ENCODE data around the gene GRK2.

GRK2 gene

DNA sequence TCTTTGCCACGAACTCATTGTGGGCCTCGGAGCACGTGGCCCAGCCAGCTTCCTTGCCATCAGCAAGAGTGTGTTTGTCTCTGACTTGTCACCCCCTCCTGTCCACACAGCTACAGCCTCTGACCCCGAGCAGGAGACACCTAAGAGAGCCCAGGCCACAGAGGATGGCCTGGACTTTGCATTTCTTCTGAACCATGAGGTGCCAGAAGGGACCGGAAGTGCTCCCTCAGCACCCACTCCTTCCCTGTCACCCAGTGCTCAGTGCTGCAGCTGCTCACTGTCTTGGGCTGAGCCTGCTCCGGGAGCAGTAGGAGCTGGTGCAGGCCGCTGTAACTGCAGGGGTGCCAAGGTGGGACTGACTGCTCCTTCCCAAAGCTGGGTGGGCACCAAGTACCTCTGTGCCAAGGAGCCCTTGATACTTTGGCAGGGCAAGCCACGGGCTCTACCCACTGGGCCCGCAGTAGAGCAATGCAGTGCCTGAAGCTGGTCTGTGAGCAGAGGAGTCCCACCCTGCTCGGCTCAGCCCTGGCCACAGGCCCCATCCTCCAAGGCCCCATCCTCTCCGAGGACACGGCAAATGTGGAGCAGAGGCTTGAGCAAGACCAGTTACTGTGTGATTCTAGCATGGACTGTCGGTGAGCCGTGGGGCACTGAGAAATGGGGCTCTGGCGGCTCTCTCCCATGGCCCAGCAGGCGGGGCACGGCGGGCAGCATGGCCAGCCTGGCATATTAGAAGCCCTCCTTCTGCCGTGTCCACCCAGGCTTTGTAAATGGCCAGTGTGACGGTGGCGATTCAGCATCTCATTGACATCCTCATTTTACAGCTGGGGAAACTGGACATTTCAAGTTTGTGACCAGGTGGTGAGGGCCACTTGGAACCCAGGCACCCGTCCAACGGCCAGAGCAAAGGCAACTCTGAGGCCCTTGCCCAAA lies 6.3 kb downstream of the GRK2 start:
- Histone ChIP-seq H3K27me3 (no peaks in the 10 kb centered on the region), H3K36me3 (peaks cover 34% of the 10 kb centered on the region), H3K4me1 (ENCODE audit: control insufficient read depth in 1 of 2, insufficient read depth in 1 of 2, low read depth in 1 of 2, low read length in 1 of 2) (peaks cover 96 to 99% of the 10 kb centered on the region in 2 experiments), H3K9me3 (no peaks in the 10 kb centered on the region), H3K27ac (peak overlapping the region; percentile 99), H3K4me3 (ENCODE audit: low read depth in 1 of 2, low read length in 1 of 2) (peak overlapping the region; percentile 95 to 97)
- TF ChIP-seq, protein P1, sequence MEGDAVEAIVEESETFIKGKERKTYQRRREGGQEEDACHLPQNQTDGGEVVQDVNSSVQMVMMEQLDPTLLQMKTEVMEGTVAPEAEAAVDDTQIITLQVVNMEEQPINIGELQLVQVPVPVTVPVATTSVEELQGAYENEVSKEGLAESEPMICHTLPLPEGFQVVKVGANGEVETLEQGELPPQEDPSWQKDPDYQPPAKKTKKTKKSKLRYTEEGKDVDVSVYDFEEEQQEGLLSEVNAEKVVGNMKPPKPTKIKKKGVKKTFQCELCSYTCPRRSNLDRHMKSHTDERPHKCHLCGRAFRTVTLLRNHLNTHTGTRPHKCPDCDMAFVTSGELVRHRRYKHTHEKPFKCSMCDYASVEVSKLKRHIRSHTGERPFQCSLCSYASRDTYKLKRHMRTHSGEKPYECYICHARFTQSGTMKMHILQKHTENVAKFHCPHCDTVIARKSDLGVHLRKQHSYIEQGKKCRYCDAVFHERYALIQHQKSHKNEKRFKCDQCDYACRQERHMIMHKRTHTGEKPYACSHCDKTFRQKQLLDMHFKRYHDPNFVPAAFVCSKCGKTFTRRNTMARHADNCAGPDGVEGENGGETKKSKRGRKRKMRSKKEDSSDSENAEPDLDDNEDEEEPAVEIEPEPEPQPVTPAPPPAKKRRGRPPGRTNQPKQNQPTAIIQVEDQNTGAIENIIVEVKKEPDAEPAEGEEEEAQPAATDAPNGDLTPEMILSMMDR (IDR thresholded peaks at IDR 0.05) = no peak

DNA sequence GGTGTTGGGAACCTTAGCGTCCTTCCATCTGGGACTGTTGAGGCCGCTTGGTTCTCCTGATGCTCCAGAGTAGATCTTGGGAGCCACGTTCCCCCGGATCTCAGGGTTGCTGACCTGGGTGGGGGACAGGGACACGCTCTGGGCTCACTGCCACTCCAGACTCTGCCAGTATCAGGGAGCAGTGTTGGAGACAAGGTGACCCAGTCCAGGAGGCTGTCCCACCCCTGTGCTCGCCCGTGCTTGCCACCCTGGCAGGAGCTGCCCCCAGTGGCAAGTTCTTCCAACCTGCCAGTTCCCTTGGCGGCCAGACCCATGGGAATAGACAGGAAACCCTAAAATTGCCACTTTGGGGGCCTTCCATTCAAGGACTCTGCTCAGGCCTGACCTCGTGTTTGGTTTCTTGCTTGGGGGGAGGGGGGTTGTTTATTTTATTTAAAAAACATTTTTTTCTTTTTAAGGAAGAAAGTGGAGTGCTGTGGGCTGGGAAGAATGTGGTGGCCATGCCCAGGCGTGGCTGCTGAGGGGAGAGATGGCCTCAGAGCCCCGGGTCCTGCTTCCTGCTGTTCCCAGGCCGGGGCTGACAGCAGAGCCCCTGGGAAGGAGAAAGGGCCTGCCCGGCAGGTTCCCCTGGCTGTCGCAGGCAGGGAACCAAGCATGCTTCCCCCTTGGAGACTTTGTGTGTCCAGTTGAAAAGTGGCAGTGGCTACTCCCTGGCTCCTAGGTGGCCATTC lies 7.2 kb downstream of the GRK2 start:
- peaks cover 98 to 99% of the 10 kb centered on the region in 2 experiments for H3K4me1 ChIP-seq (ENCODE audit: control insufficient read depth in 1 of 2, insufficient read depth in 1 of 2, low read depth in 1 of 2, low read length in 1 of 2)
- H3K9me3 ChIP-seq = no peaks in the 10 kb centered on the region
- peak overlapping the region; percentile 99 for H3K27ac ChIP-seq
- TF ChIP-seq, protein P1 (IDR thresholded peaks at IDR 0.05) = no peak
- H3K36me3 ChIP-seq = peaks cover 26% of the 10 kb centered on the region
- H3K4me3 ChIP-seq (ENCODE audit: low read depth in 1 of 2, low read length in 1 of 2) = peak overlapping the region; percentile 95 to 97
- H3K27me3 ChIP-seq = no peaks in the 10 kb centered on the region

DNA sequence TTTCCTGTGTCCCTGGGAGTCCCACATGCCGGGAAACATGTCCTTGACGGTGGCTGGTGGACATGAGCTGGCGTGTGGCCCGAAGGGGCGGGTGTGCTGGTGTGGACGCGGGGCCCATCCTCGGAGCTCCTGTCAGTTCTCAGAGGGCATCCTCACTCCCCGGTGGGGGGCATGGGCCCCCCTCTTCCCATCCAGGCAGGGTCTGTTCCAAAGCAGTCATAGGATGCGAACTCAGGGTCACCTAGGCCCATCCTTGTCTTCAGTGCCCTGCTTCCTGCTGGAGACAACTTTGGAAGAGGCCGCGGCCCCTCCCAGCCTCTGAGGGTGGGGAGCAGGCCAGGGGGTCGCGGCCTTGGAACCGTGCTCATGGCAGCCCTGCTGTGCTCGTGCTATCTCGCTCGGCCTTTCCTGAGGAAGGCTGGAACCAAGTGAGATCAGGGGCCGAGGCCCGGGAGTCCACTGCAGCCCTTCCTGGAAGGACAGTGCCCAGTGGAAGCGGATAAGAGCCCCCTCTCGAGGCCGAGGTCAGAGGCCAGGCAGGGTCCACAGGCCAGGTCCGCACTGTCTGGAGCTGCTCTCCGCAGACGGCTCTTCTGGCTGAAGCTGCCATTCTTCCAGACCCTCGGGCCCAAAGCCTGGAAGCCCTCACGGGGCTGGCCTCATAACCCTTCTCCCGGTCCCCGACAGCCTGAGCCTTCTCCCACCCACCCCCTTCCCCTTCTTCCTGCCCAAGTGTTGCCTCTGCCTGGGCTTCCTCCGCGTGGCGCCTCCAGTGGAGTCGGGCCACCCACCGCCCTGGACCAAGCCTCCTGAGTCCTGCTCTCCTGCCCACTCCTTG lies 8.7 kb downstream of the GRK2 start:
- Histone ChIP-seq H3K4me3 (ENCODE audit: low read depth in 1 of 2, low read length in 1 of 2) (peak overlapping the region; percentile 95 to 97), H3K36me3 (peaks cover 26% of the 10 kb centered on the region), H3K27ac (peak overlapping the region; percentile 99), H3K9me3 (no peaks in the 10 kb centered on the region), H3K27me3 (no peaks in the 10 kb centered on the region), H3K4me1 (ENCODE audit: control insufficient read depth in 1 of 2, insufficient read depth in 1 of 2, low read depth in 1 of 2, low read length in 1 of 2) (peaks cover 99% of the 10 kb centered on the region in 2 experiments)
- TF ChIP-seq, protein P1 (IDR thresholded peaks at IDR 0.05) = no peak

DNA sequence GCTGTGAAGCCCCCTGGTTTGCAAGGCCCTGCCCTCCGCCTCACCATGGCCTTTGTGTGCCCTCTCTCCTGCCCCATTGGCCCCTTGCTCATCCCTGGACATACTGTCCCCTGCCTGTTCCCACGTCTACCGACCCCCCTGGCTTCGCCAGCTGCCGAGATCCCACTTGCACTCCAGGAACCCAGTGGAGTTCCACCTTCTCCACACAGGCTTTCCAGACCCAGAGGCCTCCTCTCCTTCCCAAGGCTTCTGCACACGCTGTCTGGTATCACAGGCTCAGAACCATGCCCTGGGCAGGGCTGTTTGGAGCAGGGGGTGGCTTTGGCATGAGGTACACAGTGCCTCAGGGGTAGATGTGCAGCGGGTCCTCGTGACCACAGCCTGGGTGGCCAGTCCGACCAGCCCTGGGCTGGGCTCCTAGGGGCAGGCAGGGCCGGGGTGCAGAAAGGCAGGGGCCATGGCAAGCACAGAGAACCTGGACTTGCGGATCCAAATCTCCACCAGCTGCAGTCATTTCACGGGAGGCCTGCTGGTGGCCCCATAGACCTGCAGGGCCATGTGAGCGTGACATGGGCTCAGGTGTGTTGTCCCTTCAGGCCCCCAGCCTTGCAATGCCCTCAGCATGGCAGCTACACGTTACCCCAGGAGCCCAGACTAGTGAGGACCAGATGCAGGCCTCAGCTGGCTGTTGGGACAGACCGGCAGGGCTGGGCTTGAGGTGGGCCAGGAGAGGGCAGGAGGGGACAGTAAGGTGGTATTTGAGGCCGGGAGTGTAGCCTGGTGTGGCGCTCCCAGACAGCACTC lies 9.5 kb downstream of the GRK2 start:
- no peaks in the 10 kb centered on the region for H3K27me3 ChIP-seq
- peak overlapping the region; percentile 95 to 97 for H3K4me3 ChIP-seq (ENCODE audit: low read depth in 1 of 2, low read length in 1 of 2)
- no peaks in the 10 kb centered on the region for H3K9me3 ChIP-seq
- H3K27ac ChIP-seq = peak overlapping the region; percentile 99
- H3K4me1 ChIP-seq (ENCODE audit: control insufficient read depth in 1 of 2, insufficient read depth in 1 of 2, low read depth in 1 of 2, low read length in 1 of 2) = peaks cover 99 to 100% of the 10 kb centered on the region in 2 experiments
- TF ChIP-seq, protein P1 (IDR thresholded peaks at IDR 0.05) = peak; percentile 12
- peaks cover 34% of the 10 kb centered on the region for H3K36me3 ChIP-seq
